Smooth muscle cell (in vitro differentiated cells): ENCODE data around the gene CLIP2. TPM values are rescaled to one million over a fixed set of nuclear protein-coding genes. Genes with fewer than 3 reads are reported as not detected.
A peak's percentile ranks its signal among the peaks of the same experiment; 100 is the strongest.

Experiments
- DNase-seq: peaks from one replicate; lab custom pipeline; 2025; ENCODE audit not compliant: unreplicated experiment; lab: John Stamatoyannopoulos, UW
- H2AFZ ChIP-seq: fragments of 200-600 bp; sonication (generic); 2 replicates; pipeline ENCODE4 v1.6.0; 2016; ENCODE audit warnings: antibody characterized with exemption, low read depth, mild to moderate bottlenecking
- H3F3A ChIP-seq: fragments of 200-600 bp; sonication (generic); 2 replicates; pipeline ENCODE4 v1.6.0; 2017; ENCODE audit warnings: antibody characterized with exemption, low read depth
- H3K27ac ChIP-seq: fragments of 200-600 bp; sonication (generic); 2 replicates; pipeline ENCODE4 v1.5.1; 2016; ENCODE audit warnings: low read depth, mild to moderate bottlenecking
- H3K27me3 ChIP-seq: fragments of 200-600 bp; sonication (generic); 2 replicates; pipeline ENCODE4 v1.6.1; 2016; ENCODE audit warnings: low read depth, mild to moderate bottlenecking
- H3K36me3 ChIP-seq: fragments of 200-600 bp; sonication (generic); 2 replicates; pipeline ENCODE4 v1.5.1; 2016; ENCODE audit warnings: low read depth
- H3K4me1 ChIP-seq: fragments of 200-600 bp; sonication (generic); 2 replicates; pipeline ENCODE4 v1.5.1; 2016; ENCODE audit warnings: low read depth
- H3K4me2 ChIP-seq: fragments of 200-600 bp; sonication (generic); 2 replicates; pipeline ENCODE4 v1.6.0; 2016; ENCODE audit warnings: mild to moderate bottlenecking
- H3K4me3 ChIP-seq: fragments of 200-600 bp; sonication (generic); 2 replicates; pipeline ENCODE4 v1.5.1; 2016; ENCODE audit warnings: mild to moderate bottlenecking
- H3K79me2 ChIP-seq: fragments of 200-600 bp; sonication (generic); 2 replicates; pipeline ENCODE4 v1.6.0; 2016; ENCODE audit warnings: low read depth, mild to moderate bottlenecking
- H3K9ac ChIP-seq: fragments of 200-600 bp; sonication (generic); 2 replicates; pipeline ENCODE4 v1.6.0; 2016; ENCODE audit warnings: low read depth
- H3K9me3 ChIP-seq: fragments of 200-600 bp; sonication (generic); replicated peaks from 2 replicates; pipeline ENCODE4 v1.5.1; 2016; ENCODE audit warnings: low read depth
- H4K20me1 ChIP-seq: fragments of 200-600 bp; sonication (generic); 2 replicates; pipeline ENCODE4 v1.6.0; 2016; ENCODE audit warnings: low read depth
- CTCF ChIP-seq: fragments of 200-600 bp; sonication (generic); IDR thresholded peaks from 2 replicates; pipeline ENCODE4 v1.5.1; 2017; ENCODE audit warnings: borderline replicate concordance, mild to moderate bottlenecking, antibody characterized with exemption; ENCODE audit not compliant: insufficient read depth, poor library complexity, severe bottlenecking
- WGBS: methylation state at CpG from one replicate; pipeline ENCODE4 v1.1.7; 2016; ENCODE audit warnings: low lambda C conversion rate; 5-methylcytosine and 5-hydroxymethylcytosine counted together
- polyA plus RNA-seq: library from polyadenylated mRNA; unstranded; fragments of >200 nt; fragmentation: Nextera tagmentation; extraction: Ambion mirVana; gene quantifications from 2 replicates; pipeline ENCODE4 v1.2.1, GENCODE V29; 2016
- total RNA-seq: library from RNA; depleted of rRNA; stranded (reverse); fragments of >200 nt; gene quantifications from 2 replicates; pipeline ENCODE4 v1.2.3, GENCODE V29; 2014

The CLIP2 gene
- total and polyA plus RNA-seq, 2 experiments from 2014 or later = 12.1 to 23.3 TPM

GRCh38 chr7:74356589-74357315, 67.5 kb downstream of the CLIP2 start:
- DNase-seq = no peak
- H3K36me3 ChIP-seq = peaks cover 5% of the 10 kb centered on the region
- no peak overlapping the region for H3K9ac ChIP-seq
- H3K27me3 ChIP-seq = no peaks in the 10 kb centered on the region
- H3K27ac ChIP-seq = no peak overlapping the region
- H4K20me1 ChIP-seq = no peaks in the 10 kb centered on the region
- no peaks in the 10 kb centered on the region for H3K9me3 ChIP-seq
- no peak overlapping the region for H2AFZ ChIP-seq
- no peak overlapping the region for H3K4me3 ChIP-seq
- H3K4me2 ChIP-seq = no peak overlapping the region
- no peaks in the 10 kb centered on the region for H3K79me2 ChIP-seq
- TF ChIP-seq CTCF = no peak
- H3K4me1 ChIP-seq = no peaks in the 10 kb centered on the region
- no peaks in the 10 kb centered on the region for H3F3A ChIP-seq
- WGBS = 95% methylated on average over 10 of the region's 10 CpGs

- Histone ChIP-seq H3K36me3 (peaks cover 5% of the 10 kb centered on the region), H3K79me2 (no peaks in the 10 kb centered on the region), H3K27me3 (no peaks in the 10 kb centered on the region), H3K4me3 (no peak overlapping the region), H3F3A (no peaks in the 10 kb centered on the region), H3K27ac (no peak overlapping the region), H3K4me1 (no peaks in the 10 kb centered on the region), H3K9ac (no peak overlapping the region), H3K4me2 (no peak overlapping the region), H4K20me1 (no peaks in the 10 kb centered on the region), H3K9me3 (no peaks in the 10 kb centered on the region), H2AFZ (no peak overlapping the region)
- no peak for TF ChIP-seq CTCF
- 96% methylated on average over 11 of the region's 11 CpGs for WGBS
- no peak for DNase-seq
These were observed 70.8 kb downstream of the CLIP2 start for GRCh38 chr7:74360008-74360407.

GRCh38 chr7:74362266-74362665, 73.1 kb downstream of the CLIP2 start:
- no peaks in the 10 kb centered on the region for H3K27me3 ChIP-seq
- DNase-seq = no peak
- no peak overlapping the region for H3K9ac ChIP-seq
- H3F3A ChIP-seq = no peaks in the 10 kb centered on the region
- no peak overlapping the region for H2AFZ ChIP-seq
- TF ChIP-seq CTCF = no peak
- no peaks in the 10 kb centered on the region for H3K9me3 ChIP-seq
- H3K4me3 ChIP-seq = no peak overlapping the region
- H3K27ac ChIP-seq = no peak overlapping the region
- H3K4me1 ChIP-seq = no peaks in the 10 kb centered on the region
- no peaks in the 10 kb centered on the region for H3K79me2 ChIP-seq
- no peaks in the 10 kb centered on the region for H4K20me1 ChIP-seq
- no peak overlapping the region for H3K4me2 ChIP-seq
- H3K36me3 ChIP-seq = no peaks in the 10 kb centered on the region
- WGBS = 90% methylated on average over 6 of the region's 6 CpGs

GRCh38 chr7:74364061-74364460, 74.9 kb downstream of the CLIP2 start:
- peak; percentile 25 for TF ChIP-seq CTCF
- Histone ChIP-seq H2AFZ (no peak overlapping the region), H3K9ac (no peak overlapping the region), H3K4me2 (no peak overlapping the region), H4K20me1 (no peaks in the 10 kb centered on the region), H3K4me1 (no peaks in the 10 kb centered on the region), H3K27ac (no peak overlapping the region), H3K4me3 (no peak overlapping the region), H3F3A (no peaks in the 10 kb centered on the region), H3K27me3 (no peaks in the 10 kb centered on the region), H3K9me3 (no peaks in the 10 kb centered on the region), H3K36me3 (no peaks in the 10 kb centered on the region), H3K79me2 (no peaks in the 10 kb centered on the region)
- no peak for DNase-seq
- WGBS = 60% methylated on average over 7 of the region's 7 CpGs
